Stimulated activated CD4-positive, alpha-beta T cell treated with anti-CD3 and anti-CD28 coated beads, Interleukin-2, amount 100 ng/mL, for 48 hours (primary cell): Measurements from ENCODE around the gene TIMM10.
A peak's percentile ranks its signal among the peaks of the same experiment; 100 is the strongest.

ENCODE experiments used
- DNase-seq, 2 donors: peaks; one replicate each; pipeline ENCODE4 v3.0.0-alpha.2; 2020

TIMM10 gene

GRCh38 chr11:57502376-57502775, 28.2 kb downstream of the TIMM10 start:
- DNase-seq = no peak

- DNase-seq = no peak
Measured at GRCh38 chr11:57501953-57502352, 28.6 kb downstream of the TIMM10 start.

GRCh38 chr11:57500926-57501325, 29.6 kb downstream of the TIMM10 start:
- DNase-seq = no peak

- DNase-seq = no peak
Measured at GRCh38 chr11:57500515-57500914, 30.0 kb downstream of the TIMM10 start.

GRCh38 chr11:57499983-57500461, 30.5 kb downstream of the TIMM10 start:
- no peak for DNase-seq

GRCh38 chr11:57499413-57499982, 31.1 kb downstream of the TIMM10 start:
- DNase-seq = peak; percentile 28 to 41

- no peak for DNase-seq
Measured at GRCh38 chr11:57498540-57498939, 32.0 kb downstream of the TIMM10 start.

- no peak for DNase-seq
Measured at GRCh38 chr11:57497303-57498247, 33.0 kb downstream of the TIMM10 start.

- no peak for DNase-seq
Measured at GRCh38 chr11:57496109-57496820, 34.3 kb downstream of the TIMM10 start.

- DNase-seq = peak; percentile 69 to 75
Measured at GRCh38 chr11:57493507-57494503, 36.7 kb downstream of the TIMM10 start.

- DNase-seq = peak; percentile 48 to 64
Measured at GRCh38 chr11:57491371-57492061, 39.0 kb downstream of the TIMM10 start.

- no peak for DNase-seq
Measured at GRCh38 chr11:57490456-57491248, 39.9 kb downstream of the TIMM10 start.

GRCh38 chr11:57487920-57488659, 42.5 kb downstream of the TIMM10 start:
- DNase-seq = no peak

GRCh38 chr11:57487021-57487778, 43.4 kb downstream of the TIMM10 start:
- no peak for DNase-seq

- DNase-seq = no peak
Measured at GRCh38 chr11:57485217-57485990, 45.1 kb downstream of the TIMM10 start.

- no peak for DNase-seq
Measured at GRCh38 chr11:57484141-57484710, 46.3 kb downstream of the TIMM10 start.

GRCh38 chr11:57483562-57483918, 47.0 kb downstream of the TIMM10 start:
- no peak for DNase-seq
